GM21529 (cell line): ENCODE data around the gene LZTFL1.

Source experiments
- ATAC-seq: cut with Tn5 transposase; IDR thresholded peaks from one replicate; pipeline ENCODE4 v1.9.1; 2021; ENCODE audit not compliant: unreplicated experiment

Gene LZTFL1

DNA sequence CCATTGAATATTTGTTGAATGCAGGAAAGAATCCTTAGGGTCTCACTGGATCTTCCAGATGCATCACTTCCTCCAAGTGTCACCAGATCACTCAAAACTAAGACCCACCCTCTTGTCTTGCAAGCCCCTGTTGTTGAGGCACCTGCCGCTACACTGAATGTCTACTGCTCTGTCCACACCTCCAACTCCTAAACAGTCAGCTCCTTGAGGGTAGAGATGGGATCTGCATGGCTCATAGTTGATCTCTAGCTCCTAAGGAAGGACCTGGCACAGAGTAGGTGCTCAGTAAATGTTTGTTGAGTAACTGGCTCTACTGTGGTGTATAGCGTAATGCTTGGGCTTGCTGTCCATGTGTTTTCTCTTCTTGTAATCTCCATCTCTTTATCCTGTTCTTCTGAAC, 54.4 kb downstream of the LZTFL1 start:
- ATAC-seq: no peak

DNA sequence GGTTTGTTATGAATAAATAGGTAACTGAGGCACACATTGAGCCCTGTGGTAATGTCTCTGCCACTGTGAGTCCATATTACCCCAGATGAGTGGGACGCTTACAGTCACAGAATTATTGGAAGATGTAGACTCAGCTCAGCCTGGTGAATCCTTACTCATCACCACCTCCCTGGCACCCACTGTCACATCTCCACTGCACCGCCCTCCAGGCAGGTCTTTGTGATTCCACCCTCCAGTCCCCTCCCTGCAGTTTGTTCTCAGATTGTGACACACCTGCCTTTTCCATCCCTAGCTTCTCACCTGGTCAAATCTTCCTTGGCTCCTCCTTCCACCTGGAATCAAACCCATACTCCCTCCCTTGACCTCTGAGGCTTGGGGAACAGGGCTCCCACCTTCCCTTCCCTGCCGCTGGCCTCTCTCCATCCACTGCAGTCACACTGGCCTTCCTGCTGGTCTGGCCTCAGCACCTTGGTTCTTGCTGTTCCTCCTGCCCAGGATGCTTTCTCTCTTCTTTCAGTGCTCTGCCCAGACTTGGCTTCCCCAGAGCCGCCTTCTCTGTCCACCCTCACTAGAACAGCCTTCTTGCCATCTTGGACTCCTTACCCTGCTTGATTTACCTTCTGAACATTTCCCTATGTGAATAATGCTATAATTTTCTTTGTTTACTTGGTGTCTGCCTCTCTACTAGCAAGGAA, 55.0 kb downstream of the LZTFL1 start:
- ATAC-seq: no peak

DNA sequence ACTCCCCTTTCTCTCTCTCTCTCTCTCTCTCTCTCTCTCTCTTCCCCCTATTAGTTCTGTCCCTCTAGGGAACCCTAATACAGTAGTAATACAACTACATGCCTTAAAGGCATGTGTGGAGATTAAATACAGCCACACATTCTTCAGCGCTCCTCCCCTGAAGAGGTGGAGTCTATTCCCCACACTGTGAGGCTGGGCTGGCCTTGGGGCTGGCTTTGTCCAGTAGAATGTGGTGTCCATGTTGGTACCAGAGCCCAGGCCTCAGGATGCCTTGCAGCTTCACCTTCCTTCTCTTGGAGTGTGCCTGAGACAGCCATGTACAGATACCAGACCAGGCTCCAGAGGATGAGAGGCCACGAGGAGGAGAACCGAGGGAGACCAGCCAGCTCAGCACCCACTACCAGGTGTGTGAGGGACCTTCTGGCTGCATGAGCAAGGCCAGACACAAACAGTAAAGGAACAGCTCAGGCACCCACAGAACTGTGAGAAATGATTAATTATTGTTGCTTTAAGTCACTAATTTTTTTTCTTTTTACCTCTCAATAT, 56.2 kb downstream of the LZTFL1 start:
- no peak for ATAC-seq

DNA sequence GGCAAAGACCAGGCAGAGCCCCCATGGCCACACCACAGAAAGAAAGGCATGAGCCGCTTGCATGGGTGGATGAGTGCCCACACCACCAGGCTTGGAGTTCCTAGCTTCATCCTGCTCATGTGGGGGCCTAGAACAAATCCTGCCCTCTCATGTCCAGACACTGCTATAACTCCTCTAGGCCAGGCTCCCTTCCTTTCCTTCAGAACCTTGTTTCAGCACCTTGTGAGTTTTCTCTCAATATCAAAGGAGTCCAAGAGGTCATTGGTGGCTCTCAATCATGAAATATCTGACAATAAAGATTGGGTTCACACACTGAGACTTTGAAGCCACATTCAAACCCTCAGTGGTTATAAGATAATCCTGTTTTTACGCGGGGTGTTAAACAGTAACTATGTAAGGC, 58.3 kb downstream of the LZTFL1 start:
- no peak for ATAC-seq

DNA sequence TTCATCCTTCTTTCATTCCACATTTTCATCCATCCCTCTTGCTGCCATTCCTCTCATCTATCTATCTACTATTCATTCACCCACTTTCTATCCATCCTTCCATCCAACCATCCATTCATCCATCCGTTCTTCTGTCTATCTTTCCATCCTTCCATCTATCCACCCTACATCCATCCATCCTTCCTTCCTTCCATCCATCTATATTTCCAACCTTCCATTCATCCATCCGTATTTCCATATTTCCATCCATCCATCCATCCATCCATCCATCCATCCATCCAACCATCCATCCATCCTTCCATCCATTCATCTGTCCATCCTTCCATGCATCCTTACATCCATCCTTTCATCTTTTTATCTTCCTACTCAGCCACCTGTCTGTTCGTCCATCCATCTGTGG, 59.5 kb downstream of the LZTFL1 start:
- ATAC-seq: no peak

DNA sequence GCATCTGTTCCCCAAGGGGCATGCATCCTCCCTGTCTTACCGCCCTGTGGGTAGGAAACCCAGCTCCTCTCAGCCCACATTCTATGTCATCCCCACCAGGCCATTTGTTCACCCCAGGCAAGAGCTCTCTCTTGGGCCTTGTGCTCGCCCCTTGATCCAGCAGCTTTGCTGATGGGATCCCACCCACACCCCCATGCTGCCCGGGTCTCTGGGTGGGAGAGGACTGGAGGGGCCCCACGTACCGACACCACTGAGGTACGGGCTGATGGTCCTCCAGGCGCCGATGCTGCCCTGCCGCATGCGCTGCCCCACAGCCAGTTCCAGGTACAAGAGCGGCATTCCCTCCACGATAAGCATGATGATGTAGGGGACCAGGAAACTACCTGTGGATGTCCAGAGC, 60.1 kb downstream of the LZTFL1 start:
- no peak for ATAC-seq

DNA sequence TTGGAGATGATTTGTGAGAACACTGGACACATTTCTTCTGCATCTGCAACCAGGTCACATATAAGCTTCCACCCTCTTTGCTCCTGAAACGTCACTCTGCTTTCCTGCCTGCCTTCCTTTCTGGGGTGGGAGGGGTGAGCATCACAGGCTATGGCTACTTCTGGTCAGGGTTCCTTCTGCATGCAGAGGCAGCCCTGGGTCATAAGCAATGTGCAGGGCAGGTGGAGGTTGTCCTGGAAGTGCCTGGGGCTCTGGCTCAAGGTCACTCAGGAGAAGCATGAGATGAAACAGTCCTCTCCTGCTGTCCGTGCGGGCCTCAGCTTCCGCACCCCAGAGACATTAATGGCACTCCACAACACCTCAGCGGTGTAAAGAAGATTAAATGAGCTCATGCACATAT, 60.6 kb downstream of the LZTFL1 start:
- no peak for ATAC-seq

DNA sequence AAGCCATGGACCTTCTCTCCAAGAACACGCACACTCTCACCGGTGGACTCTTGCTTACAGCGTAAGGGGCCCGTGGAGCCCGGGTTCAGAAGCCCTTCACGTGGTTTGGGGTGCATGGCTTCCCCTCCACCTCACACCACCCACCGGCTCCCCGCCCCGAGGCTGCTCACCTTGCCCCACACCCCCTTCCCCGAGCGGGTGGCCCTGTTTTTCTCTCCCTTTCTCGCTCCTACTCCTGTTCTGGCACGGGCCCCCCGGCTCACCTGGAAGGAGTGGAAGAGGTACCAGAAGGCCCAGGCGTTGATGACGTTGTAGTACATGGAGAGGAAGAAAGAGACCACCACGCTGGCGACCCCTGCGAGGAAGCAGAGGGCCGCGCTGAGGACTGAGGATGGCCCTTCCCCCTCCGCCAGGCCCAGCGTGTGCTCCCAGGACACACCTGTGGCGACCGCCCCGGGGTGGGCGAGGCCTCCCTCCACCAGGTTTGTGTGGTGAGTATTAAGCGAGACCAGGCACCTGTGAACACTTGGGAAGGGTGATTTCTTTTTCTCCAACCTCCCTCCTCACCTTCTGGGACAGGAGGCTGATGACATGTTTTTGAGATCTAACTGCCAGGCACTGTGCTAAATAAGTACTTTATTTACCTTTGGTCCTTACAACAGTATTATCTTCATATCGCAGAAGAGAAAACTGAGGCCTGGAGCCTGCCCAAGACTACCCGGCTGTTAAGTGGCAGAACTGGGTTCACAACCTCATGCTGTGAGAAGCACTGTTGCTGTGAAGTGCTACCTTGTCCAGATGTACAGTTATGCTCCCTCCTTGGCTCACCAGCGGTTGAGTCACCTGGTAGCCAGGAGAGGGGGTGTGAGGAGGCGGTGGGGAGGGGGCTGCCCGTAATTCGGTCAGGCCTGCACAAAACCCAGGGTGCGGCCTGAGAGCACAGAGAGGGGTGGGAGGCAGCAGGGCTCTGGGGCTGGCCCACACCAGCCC, 61.9 kb downstream of the LZTFL1 start:
- ATAC-seq: no peak

DNA sequence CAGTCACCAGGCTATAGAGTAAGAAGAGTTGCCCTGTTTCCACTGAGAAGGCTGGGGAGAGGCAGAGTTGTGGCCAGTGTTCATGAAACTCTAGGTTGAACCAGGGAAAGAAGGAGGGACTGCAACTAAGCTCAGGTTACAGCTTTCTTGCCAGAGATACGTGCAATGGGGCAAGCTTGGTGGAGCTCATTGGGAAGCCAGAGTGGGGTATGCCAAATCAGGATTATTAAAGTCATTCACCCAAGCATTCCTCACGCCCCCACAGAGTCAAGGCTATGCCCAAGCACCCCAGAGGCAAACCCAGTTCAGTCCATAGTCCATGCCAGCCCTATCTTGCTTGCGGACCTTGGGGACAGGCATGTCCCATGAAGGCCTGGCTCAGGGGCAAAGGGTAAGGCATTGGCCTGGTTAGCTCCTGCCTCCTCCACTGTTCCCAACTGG, 63.1 kb downstream of the LZTFL1 start:
- ATAC-seq: no peak

DNA sequence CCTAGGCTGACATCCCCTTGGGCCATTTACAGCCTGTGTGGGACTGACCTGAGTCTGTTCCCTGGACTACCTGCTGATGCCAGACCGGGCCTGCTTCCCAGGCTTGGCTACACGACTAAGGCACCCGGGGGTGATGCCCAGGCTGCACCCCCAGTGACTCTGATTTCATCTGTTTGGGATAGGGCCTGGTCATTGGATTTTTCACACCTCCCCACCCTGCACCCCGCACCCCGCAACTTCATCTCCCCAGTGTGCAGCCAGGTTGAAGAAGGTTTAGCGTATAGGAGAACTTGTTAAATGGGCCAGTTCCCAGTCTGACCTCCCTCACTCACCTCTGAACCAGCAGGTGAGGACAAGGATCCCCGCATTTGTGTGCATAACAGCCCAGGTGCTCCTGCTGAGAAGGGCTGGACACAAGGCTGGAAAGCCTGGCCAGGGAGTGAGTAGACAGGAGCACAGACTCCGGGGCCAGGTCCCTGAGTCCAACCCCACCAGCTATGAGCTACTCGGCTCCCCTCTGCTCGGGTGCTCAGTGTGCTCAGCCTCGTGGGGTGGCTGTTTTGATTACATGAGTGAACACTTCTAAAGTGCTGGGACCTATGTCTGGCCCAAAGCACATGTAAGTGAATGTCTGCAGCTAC, 64.1 kb downstream of the LZTFL1 start:
- no peak for ATAC-seq

DNA sequence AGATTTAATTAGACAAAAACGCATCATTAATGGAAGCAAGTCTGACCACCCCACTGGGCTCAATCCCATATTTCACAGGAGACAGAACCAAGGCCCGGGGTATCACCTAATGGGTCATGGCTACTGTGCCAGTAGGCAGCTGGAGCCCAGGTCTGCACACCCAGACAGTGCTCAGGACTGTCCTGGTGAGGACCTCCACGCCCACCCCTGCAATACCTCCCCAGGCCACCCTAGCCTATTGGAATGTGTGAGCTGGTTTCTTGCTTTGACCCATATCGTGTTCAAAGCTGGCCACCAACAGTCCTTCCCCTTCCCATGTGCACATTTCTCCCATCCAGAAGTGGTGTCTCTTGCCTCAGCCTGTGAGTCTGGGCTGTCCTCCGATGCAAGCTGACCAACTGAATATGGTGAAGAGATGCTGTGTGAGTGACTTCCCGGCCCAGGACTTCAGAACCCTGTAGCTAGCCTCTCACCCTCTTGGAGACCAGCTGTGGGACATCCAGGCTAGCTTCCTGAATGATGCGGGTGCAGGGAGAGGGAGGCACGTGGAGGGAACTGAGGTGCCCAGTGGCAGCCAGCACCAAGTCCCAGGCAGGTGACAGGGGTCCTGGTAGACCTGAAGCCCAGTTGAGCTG, 64.7 kb downstream of the LZTFL1 start:
- ATAC-seq: no peak

DNA sequence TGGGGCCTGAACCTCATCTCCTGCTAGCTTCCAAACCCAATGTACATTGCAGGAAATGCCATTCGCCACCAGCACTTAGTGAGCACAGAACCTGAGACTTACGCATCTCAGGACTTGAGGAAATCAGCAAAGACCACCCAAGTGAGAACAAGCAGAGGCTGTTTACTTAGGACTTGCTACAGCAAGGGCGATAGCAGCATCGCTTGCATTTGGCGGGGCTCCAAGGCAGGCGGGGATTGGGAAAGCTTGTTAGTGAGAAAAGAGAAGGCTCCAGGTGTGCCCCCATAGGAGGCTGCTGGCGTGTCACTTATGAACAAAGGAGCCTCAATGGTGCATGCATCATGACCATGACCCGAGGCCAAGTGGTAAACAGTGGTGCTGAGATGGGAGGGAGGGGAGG, 65.3 kb downstream of the LZTFL1 start:
- ATAC-seq: no peak

DNA sequence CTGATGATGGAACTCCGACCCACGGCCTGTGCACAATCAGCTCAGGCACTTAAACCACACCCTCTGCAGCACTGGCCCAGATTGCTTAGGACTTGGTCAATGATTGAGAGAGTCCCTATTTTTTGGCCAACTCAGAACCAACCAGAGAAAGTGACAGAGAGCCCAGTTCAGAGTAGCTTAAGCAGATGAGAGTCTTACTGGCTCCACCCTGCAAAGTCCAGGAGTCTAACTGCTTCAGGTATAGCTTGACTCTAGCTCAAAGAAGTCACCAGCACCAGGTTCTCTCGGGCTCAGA, 65.7 kb downstream of the LZTFL1 start:
- no peak for ATAC-seq

DNA sequence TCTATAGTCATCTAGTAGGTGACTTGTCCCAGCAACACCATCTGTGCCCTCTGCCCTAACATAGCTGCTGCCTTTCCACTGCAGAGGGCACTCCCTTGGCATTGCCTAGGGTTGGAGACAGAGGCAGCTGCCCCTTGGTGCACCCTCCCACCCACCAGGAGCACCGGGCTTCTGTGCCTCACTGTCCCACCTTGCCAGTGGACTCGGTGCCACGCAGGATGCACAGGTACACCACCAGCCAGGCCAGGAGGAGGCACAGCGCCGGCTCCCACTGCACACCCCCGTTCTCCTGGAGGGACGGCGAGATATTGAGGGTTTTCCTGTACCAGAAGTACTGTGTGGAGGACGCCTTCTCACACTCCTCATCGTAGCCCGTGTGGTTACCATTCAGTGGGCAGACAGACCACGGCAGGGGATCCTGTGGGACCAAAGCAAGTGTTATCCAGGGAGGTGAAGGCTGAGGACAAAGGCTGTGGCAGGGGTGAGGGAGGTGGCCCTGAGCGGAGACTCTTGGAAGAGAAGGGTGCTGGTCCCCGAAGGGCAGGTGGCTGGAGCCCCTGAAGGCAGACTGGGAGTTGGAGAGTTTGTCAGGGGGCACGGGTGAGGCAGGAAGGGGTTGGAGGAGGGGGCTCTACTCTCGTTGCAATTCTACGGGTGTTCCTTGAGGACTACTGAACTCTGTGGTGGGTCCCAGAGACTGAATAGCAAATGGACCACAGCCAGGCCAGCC, 66.2 kb downstream of the LZTFL1 start:
- no peak for ATAC-seq

DNA sequence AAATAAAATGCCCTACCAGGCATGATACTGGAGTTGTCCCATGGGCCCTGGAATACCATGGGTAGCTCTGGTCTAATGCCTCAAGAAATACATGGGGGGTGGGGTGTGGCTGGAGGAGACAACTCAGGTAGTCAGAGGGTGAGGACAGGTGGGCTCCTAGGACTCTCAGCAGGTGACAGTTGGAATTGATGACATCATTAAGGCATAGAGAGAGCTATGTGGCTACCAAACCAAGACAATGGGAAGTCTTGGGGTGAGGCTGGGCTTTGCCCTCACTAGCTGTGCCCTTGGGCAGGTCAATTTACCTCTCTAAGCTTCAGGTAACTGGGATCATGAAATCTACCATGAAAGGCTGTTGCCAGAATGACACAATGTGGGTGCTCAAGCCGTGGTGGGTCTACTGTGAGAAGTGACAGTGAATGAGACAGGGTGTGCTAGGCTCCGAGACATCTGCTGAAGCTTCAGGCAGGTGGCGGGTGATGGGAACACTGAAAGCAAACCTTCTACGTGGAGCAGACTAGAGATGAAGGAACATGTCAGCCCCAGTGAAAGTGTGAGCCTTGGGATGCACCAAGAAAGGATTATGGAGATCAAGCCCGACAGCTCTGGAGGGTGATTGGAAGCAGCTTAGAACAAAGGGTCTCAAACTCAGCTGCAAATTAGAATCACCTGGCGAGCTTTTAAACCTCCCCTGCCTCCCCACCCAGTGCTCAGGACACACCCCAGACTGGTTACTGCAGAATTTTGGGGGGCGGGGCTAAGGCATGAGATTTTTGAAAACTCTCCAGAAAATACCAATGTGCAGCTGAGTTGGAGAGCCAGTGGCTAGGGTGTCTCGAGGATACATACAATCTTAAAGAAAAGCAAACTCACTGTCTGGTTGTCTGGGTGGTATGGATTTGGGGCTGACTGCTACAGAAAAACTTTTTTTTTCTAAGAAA, 67.1 kb downstream of the LZTFL1 start:
- ATAC-seq: no peak

DNA sequence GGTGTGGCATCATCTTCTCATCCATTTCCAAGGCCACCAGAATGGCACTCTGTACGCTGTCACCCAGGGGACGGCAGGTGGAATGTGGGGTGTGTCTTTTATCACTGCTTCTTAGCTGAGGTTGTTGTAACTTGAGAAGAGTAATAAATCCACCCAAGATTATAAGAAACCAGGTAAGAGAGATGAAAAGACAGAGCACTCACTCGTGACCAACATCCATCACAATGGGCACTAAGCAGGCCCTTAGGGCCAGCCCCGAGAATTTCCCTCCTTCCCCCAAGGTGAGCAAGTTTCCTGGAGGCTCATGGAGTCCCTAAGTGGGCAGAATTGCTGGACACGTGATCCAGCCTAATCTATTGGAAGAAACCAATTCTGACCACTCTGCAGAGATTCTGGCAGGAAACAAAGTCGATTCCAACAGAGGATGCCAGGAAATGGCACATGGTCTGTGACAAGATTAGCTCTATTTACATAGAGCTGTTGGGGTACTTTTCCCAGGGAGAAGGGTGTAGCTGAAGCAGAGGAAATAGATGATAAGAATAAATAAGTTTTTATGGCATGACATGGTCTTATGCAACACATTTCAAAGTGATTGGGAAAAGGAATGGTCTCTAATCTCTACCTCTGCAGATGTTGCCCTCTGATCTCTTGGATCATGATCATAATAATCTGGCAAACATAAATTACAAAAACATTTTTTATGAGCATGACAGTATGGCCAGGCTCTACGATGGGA, 68.0 kb downstream of the LZTFL1 start:
- no peak for ATAC-seq
